ENCODE data around the gene BTAF1.
A peak's percentile ranks its signal among the peaks of the same experiment; 100 is the strongest.

Gene BTAF1

GRCh38 chr10:91896212-91896756, 27.3 kb upstream of the BTAF1 start:
- H3K27ac ChIP-seq, result no peak overlapping the region
- TF ChIP-seq ZFX (IDR thresholded peaks at IDR 0.05; ENCODE audit: borderline replicate concordance) (no peak), CTCF (IDR thresholded peaks at IDR 0.05) (no peak)

GRCh38 chr10:91897421-91897820, 26.1 kb upstream of the BTAF1 start:
- no peak for TF ChIP-seq CTCF (IDR thresholded peaks at IDR 0.05)
- TF ChIP-seq ZFX (IDR thresholded peaks at IDR 0.05; ENCODE audit: borderline replicate concordance), result no peak
- no peak overlapping the region for H3K27ac ChIP-seq

- H3K27ac ChIP-seq, result peak overlapping the region; percentile 29
Observed at GRCh38 chr10:91901784-91902677, 21.5 kb upstream of the BTAF1 start.

GRCh38 chr10:91907033-91907594, 16.5 kb upstream of the BTAF1 start:
- H3K27ac ChIP-seq, result no peak overlapping the region
- no peak for TF ChIP-seq ZFX (IDR thresholded peaks at IDR 0.05; ENCODE audit: borderline replicate concordance)
- no peak for TF ChIP-seq CTCF (IDR thresholded peaks at IDR 0.05)

More at GRCh38 chr10:91901784-91902677, 21.5 kb upstream of the BTAF1 start:
- TF ChIP-seq CTCF (IDR thresholded peaks at IDR 0.05) (no peak), ZFX (IDR thresholded peaks at IDR 0.05; ENCODE audit: borderline replicate concordance) (no peak)

GRCh38 chr10:91907914-91908336, 15.6 kb upstream of the BTAF1 start:
- H3K27ac ChIP-seq, result peak overlapping the region; percentile 67
- TF ChIP-seq ZFX (IDR thresholded peaks at IDR 0.05; ENCODE audit: borderline replicate concordance), result no peak
- no peak for TF ChIP-seq CTCF (IDR thresholded peaks at IDR 0.05)

GRCh38 chr10:91908337-91909116, 15.0 kb upstream of the BTAF1 start:
- H3K27ac ChIP-seq, result peak overlapping the region; percentile 67
- TF ChIP-seq CTCF (IDR thresholded peaks at IDR 0.05), result peak; percentile 84
- TF ChIP-seq ZFX (IDR thresholded peaks at IDR 0.05; ENCODE audit: borderline replicate concordance), result no peak

All from 22Rv1 (cell line).